ENCODE measurements around the gene ZNF474. TPM values are rescaled to one million over a fixed set of nuclear protein-coding genes. Genes with fewer than 3 reads are reported as not detected.

ZNF474 gene
- total RNA-seq, 1 donor from 2014 or later: 0.45 TPM

- no peaks in the 10 kb centered on the region for H3K79me2 ChIP-seq (ENCODE audit: insufficient read depth, low read length)
- no peak overlapping the region for H3K4me3 Mint-ChIP-seq (ENCODE audit: unreplicated experiment)
- no peak overlapping the region for H3K27ac ChIP-seq (ENCODE audit: low read depth, low read length)
- no peaks in the 10 kb centered on the region for H3K27me3 ChIP-seq (ENCODE audit: insufficient read depth, low read length)
- no peak overlapping the region for H2AFZ ChIP-seq (ENCODE audit: low read depth, low read length)
- FAIRE-seq: no peak
- no peak for TF ChIP-seq EZH2 (IDR thresholded peaks at IDR 0.05; ENCODE audit: insufficient read depth, low read length)
- no peak for TF ChIP-seq CTCF (IDR thresholded peaks at IDR 0.05; ENCODE audit: insufficient read depth, low read depth, low read length)
- H4K20me1 ChIP-seq (ENCODE audit: insufficient read depth, low read length): no peaks in the 10 kb centered on the region
- no peak overlapping the region for H3K9ac ChIP-seq (ENCODE audit: low read length)
- no peak overlapping the region for H3K27ac Mint-ChIP-seq (ENCODE audit: unreplicated experiment)
- no peak overlapping the region for H3K4me3 ChIP-seq (ENCODE audit: insufficient read depth, low read depth, low read length)
- no peaks in the 10 kb centered on the region for H3K27me3 Mint-ChIP-seq (ENCODE audit: low read depth, unreplicated experiment)
- DNase-seq (ENCODE audit: low read depth): no peak
- H3K36me3 Mint-ChIP-seq (ENCODE audit: low read depth, unreplicated experiment): no peaks in the 10 kb centered on the region
- peaks cover 20% of the 10 kb centered on the region for H3K4me1 ChIP-seq (ENCODE audit: insufficient read depth, low read length)
- no peaks in the 10 kb centered on the region for H3K9me3 ChIP-seq (ENCODE audit: insufficient read depth, low read depth, low read length)
- no peaks in the 10 kb centered on the region for H3K36me3 ChIP-seq (ENCODE audit: insufficient read depth, low read length)
- peaks cover 35% of the 10 kb centered on the region for H3K4me1 Mint-ChIP-seq (ENCODE audit: low read depth, unreplicated experiment)
- H3K4me2 ChIP-seq (ENCODE audit: low read length): no peak overlapping the region
- H3K9me3 Mint-ChIP-seq (ENCODE audit: unreplicated experiment): peaks cover 3% of the 10 kb centered on the region
These were observed 47.8 kb downstream of the ZNF474 start for GRCh38 chr5:122177161-122177560.

DNA sequence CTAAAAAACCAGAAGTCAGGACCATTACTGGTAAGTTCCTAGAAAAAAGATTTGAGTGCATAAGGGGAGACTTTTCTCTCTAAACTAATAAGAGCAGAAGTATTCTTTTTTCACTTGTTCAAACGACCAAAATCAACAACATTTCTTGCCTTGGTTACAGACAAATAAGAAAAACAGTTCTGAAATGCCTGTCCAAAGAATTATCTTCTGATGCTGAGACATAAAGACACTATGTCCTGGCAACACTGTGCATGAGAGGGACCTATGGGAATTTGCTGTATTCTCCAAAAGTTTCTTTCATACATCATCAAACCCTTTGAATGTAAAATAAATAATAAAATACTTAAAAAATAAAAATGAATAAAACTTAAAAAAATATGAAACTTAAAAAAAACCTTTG, 50.4 kb downstream of the ZNF474 start:
- Mint-ChIP-seq H3K27me3 (ENCODE audit: low read depth, unreplicated experiment) (no peaks in the 10 kb centered on the region), H3K27ac (ENCODE audit: unreplicated experiment) (no peak overlapping the region), H3K4me1 (ENCODE audit: low read depth, unreplicated experiment) (peaks cover 46% of the 10 kb centered on the region), H3K4me3 (ENCODE audit: unreplicated experiment) (no peak overlapping the region), H3K9me3 (ENCODE audit: unreplicated experiment) (peaks cover 3% of the 10 kb centered on the region), H3K36me3 (ENCODE audit: low read depth, unreplicated experiment) (no peaks in the 10 kb centered on the region)
- FAIRE-seq: no peak
- Histone ChIP-seq H3K27me3 (ENCODE audit: insufficient read depth, low read length) (no peaks in the 10 kb centered on the region), H3K36me3 (ENCODE audit: insufficient read depth, low read length) (no peaks in the 10 kb centered on the region), H2AFZ (ENCODE audit: low read depth, low read length) (no peak overlapping the region), H3K79me2 (ENCODE audit: insufficient read depth, low read length) (no peaks in the 10 kb centered on the region), H3K27ac (ENCODE audit: low read depth, low read length) (peak overlapping the region; percentile 97), H3K4me1 (ENCODE audit: insufficient read depth, low read length) (peaks cover 41% of the 10 kb centered on the region), H3K4me3 (ENCODE audit: insufficient read depth, low read depth, low read length) (no peak overlapping the region), H3K4me2 (ENCODE audit: low read length) (no peak overlapping the region), H4K20me1 (ENCODE audit: insufficient read depth, low read length) (no peaks in the 10 kb centered on the region), H3K9ac (ENCODE audit: low read length) (no peak overlapping the region), H3K9me3 (ENCODE audit: insufficient read depth, low read depth, low read length) (no peaks in the 10 kb centered on the region)
- TF ChIP-seq CTCF (IDR thresholded peaks at IDR 0.05; ENCODE audit: insufficient read depth, low read depth, low read length): no peak
- no peak for TF ChIP-seq EZH2 (IDR thresholded peaks at IDR 0.05; ENCODE audit: insufficient read depth, low read length)
- no peak for DNase-seq (ENCODE audit: low read depth)

DNA sequence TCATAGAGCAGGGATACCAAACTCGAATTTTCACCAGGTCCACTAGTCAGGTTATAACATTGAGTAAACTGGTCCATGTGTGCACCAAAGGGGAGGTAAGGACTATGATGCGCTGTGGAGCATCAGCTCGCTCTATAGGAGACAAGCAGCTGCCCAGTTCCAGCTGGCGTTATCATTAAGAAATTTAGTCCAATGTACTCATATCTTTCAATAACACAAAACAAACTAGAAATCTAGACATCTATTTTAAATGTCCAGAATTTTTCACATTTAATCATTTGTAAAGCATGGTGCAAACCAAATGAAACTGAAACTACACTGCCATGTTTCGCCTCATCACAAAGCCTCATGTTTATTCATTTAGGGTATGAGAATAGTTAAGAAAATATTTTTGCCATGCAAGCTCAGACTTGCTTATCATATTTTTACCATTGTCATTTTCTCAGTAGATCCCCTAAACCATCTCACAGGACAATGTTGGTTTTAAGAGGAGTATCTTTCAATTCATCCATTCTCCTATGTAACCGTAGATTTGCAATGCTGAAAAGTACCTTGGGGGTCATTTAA, 50.9 kb downstream of the ZNF474 start:
- Histone ChIP-seq H3K4me3 (ENCODE audit: insufficient read depth, low read depth, low read length) (no peak overlapping the region), H3K4me1 (ENCODE audit: insufficient read depth, low read length) (peaks cover 41% of the 10 kb centered on the region), H3K27ac (ENCODE audit: low read depth, low read length) (peak overlapping the region; percentile 97), H3K4me2 (ENCODE audit: low read length) (peak overlapping the region; percentile 79), H3K36me3 (ENCODE audit: insufficient read depth, low read length) (no peaks in the 10 kb centered on the region), H2AFZ (ENCODE audit: low read depth, low read length) (no peak overlapping the region), H3K79me2 (ENCODE audit: insufficient read depth, low read length) (no peaks in the 10 kb centered on the region), H3K9ac (ENCODE audit: low read length) (peak overlapping the region; percentile 69), H4K20me1 (ENCODE audit: insufficient read depth, low read length) (no peaks in the 10 kb centered on the region), H3K27me3 (ENCODE audit: insufficient read depth, low read length) (no peaks in the 10 kb centered on the region), H3K9me3 (ENCODE audit: insufficient read depth, low read depth, low read length) (no peaks in the 10 kb centered on the region)
- H3K4me3 Mint-ChIP-seq (ENCODE audit: unreplicated experiment): no peak overlapping the region
- DNase-seq (ENCODE audit: low read depth) (no peak), FAIRE-seq (no peak)
- no peak for TF ChIP-seq CTCF (IDR thresholded peaks at IDR 0.05; ENCODE audit: insufficient read depth, low read depth, low read length)
- TF ChIP-seq EZH2 (IDR thresholded peaks at IDR 0.05; ENCODE audit: insufficient read depth, low read length): no peak
- H3K27ac Mint-ChIP-seq (ENCODE audit: unreplicated experiment): peak overlapping the region; percentile 81
- no peaks in the 10 kb centered on the region for H3K27me3 Mint-ChIP-seq (ENCODE audit: low read depth, unreplicated experiment)
- peaks cover 43% of the 10 kb centered on the region for H3K4me1 Mint-ChIP-seq (ENCODE audit: low read depth, unreplicated experiment)
- H3K36me3 Mint-ChIP-seq (ENCODE audit: low read depth, unreplicated experiment): no peaks in the 10 kb centered on the region
- peaks cover 3% of the 10 kb centered on the region for H3K9me3 Mint-ChIP-seq (ENCODE audit: unreplicated experiment)

Data from astrocyte (in vitro differentiated cells and primary cell).